Endometrial microvascular endothelial cells (primary cell): Measurements from ENCODE around the gene MRPS2. TPM values are rescaled to one million over a fixed set of nuclear protein-coding genes. Genes with fewer than 3 reads are reported as not detected.

ENCODE experiments used
- in situ Hi-C: cut with HindIII; loops from 2 replicates; pipeline ENCODE4 v1.10.0; 2017; ENCODE audit warnings: low sequenced_read_pairs, low pct_unique_long_range_greater_than_20kb; ENCODE audit errors: inconsistent ontology term
- total RNA-seq: library from RNA; depleted of rRNA; stranded (reverse); fragments of >200 nt; gene quantifications from one replicate; pipeline ENCODE4 v1.2.3, GENCODE V29; 2015; ENCODE audit errors: inconsistent ontology term

MRPS2 gene
- total RNA-seq, 1 donor from 2014 or later: 55.9 TPM

DNA sequence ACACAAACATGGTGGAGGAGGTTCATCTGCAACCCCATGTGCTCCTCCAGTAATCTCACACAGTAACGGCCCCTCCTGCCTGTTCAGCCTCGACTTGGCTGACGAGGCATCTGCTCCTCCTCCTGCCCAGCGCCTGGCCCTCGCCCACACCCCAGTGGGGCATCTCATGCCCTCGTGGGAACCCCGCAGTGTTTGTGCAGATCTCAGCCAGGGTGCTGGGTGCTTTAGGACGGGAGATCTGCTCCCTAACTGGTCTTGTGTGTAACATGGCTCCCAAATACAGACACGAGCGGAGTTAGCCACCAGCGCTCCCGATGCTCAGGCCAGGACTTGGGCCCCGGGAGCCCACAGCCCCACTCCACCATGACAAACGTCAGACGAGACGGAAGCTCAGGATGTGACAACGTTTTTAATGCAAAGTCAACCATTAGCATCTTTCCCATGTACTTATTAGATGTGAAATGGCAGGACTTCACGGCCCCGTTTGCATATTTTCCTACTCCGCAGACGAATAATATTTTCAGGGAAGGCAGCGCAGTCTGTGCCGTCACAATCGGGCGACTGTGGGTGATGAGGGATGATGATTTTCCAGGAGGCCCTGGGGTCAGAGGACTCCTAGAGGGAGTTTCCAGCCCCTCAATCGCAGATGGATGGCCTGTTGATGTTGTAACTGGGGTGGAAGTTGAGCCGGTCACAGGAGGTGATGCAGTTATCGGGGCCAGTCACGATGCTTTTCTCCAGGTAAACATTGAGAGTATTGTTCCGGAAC lies 5.5 kb upstream of the MRPS2 start:
- in situ Hi-C loops: no loop called here

DNA sequence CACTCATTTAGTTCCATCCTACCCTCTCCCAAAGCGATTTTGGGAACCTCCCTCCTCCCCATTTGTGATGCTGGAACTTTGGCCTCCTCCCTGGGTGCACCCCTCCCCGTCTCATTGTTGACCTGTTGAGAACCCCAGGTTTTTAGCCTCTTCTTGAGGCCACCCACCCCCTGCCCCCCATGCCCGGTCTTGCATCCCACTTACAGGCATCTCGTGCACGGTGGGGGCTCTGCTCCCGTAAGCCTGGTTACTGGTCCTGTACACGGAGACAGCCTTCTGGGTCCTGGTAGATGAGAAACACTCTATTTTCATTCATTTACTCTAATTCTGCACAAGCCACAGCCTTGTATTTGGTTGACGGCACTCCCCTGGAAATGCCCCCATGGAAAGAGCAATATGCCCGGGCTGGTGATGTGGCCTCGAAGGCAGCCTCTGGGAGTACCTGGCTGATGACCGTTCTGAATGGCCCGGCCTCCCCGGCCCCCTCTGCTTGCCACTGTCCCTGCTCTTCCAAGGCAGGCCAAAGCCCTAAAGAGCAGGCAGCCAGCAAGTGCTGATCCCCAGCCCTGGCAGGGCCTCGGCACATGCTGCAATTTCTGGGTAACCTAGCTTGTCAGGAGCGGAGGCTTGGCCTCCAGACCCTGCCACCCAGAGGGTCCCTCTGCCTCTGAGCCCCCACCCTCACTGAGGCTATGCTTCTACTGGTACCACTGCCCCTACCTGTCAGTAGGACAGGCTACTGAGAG lies 1.9 kb upstream of the MRPS2 start:
- in situ Hi-C loops: no loop called here

DNA sequence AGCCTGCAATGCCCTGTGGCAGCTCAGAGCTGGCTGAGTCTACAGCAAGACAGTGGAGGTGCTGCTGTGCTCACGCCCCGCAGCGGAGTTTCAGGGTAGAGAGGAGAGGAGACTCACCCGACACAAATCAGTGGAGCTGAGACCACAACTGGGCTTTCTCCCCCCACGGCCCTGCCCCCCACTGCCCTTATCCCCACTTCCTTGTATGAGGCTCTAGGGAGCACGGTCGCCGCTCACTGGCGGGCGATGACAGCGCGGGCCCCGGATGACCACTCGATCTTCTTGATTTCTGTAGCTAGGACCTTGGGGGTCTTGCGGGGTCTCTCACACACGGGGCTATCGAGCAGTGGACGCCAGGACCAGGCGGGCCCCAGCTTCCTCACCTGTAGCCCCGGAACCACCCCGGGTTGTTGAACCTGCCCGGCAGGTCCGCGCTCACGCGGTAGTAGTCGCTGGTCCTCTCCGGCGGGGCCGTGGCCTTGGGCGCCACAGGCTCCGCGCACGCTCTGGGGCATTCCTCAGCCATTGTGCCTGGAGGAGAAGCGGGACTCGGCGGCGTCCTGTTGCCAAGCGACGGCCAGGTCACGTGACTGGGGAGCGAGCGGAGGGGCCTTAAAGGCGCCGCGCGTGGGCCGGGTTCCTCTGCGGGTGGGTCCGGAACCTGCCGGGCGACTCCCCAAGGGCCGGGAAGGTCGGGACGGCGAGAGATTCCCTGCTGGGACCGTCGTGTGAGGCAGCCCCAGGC lies 984 bp upstream of the MRPS2 start:
- in situ Hi-C loops: no loop called here

DNA sequence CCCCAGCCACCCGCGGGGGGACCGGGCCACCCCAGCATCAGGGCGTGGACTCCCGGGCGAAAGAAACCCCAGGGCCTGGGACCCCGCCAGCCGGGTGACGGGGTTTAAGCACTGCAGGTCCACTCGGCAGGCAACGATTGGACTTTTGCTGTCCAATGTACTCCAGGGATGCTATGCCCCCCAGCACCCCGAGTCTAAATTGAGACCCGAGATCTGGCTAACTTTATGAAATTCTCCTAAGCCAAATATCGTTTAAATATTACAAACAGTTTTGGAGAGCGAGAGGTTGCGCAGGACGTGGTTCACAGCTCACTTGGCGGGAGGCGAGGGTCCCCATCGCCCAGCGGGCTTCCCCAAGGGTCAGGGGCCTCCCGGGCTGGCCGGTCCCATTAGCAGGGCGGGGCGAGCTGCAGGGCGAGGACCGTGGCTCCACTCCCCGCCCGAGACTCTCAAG lies 384 bp upstream of the MRPS2 start:
- in situ Hi-C loops: no loop called here

DNA sequence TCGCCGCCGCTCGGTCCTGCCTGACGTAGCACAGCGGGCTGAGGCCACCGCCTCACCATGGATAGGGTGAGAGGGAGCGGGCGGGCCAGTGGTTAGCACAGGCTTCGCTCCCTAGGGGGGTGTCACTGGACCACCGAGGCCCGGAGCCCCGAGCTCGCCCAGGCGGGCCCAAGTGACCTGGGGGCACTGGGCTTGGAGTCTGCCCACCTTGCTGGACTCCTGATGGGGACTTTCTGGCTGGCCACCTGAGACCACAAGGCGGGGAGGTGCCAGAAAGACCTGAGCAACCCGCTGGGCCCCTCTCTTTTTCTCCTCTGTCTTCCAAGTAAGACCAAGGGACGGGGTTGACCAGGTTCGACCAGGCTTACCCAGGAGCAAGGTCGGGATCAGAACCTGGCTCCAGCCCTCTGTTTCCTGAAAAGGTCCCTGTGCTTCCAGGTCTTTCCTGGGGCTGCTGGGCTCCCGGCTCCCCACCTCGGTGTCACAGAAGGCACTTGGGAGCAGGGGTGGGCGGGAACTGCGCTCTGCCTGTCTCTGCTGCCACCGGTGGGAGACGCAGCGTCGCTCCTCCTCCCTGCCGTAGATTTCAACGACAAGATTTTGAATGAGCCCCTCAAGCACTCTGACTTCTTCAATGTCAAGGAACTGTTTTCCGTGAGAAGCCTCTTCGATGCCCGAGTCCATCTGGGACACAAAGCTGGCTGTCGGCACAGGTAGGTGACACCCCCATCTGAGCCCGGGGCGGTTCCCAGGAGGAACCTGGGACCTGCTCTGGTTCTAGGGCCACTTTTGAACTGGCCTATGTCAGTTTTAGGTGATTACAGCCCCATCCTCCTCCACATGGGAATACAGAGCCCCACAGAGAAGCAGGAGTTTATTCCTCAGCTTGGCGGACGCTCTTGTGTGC lies 1.0 kb downstream of the MRPS2 start:
- in situ Hi-C loops: no loop called here

DNA sequence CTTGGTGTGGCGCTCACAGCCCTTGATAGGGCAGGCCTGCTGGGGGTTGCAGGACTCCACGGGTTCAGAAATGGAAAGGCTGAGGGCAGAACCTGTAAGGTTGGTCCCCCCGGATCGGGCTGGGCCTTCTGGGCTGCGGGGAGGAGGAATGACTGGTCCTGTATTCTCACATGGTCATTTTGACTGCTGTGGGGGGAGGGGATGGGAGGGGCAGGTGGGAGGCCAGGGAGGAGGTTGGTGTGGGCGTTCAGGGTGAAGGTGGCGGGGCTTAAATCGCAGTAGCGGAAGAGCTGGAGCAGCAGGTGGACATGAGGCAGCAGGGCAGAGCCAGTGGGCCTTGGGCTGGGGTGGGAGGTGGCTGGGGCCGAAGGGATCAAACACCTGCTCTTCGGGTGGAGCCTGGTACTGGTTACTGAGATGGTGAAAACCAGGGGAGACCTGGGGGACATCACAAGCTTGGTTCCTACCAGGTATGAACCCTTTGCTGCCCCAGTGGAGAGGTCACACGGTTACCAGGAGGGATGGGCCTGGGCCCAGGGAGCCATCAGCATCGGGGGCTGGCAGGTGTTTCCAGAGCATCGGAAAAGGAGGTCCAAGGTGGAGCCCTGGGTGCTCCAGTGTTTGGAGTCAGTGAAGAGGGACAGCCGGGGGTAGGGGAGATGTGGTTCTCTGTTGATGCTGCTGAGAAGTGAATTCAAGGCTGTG lies 1.8 kb downstream of the MRPS2 start:
- in situ Hi-C loops: no loop called here

DNA sequence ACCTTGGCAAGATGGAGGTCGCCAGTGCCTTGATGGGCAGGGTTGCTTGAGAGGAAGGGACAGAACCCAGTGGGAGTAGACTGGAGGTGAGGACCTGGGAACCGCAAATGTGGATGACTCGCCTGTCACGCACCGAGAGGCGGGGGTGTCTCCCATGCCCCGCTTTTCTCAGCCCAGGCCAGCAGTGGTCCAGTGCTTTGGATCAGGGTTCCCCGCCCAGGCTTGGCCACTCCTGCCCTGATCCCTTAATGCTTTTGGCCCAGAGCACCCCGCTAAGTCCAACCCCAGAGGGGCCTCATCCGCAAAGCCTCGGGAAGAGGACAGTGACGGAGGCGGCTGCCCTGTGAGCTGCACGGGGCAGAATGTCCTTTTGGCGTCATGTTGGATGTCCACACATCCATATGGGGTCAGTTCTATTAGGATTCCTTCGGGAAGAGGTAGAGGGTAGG lies 2.4 kb downstream of the MRPS2 start:
- in situ Hi-C loops: no loop called here

DNA sequence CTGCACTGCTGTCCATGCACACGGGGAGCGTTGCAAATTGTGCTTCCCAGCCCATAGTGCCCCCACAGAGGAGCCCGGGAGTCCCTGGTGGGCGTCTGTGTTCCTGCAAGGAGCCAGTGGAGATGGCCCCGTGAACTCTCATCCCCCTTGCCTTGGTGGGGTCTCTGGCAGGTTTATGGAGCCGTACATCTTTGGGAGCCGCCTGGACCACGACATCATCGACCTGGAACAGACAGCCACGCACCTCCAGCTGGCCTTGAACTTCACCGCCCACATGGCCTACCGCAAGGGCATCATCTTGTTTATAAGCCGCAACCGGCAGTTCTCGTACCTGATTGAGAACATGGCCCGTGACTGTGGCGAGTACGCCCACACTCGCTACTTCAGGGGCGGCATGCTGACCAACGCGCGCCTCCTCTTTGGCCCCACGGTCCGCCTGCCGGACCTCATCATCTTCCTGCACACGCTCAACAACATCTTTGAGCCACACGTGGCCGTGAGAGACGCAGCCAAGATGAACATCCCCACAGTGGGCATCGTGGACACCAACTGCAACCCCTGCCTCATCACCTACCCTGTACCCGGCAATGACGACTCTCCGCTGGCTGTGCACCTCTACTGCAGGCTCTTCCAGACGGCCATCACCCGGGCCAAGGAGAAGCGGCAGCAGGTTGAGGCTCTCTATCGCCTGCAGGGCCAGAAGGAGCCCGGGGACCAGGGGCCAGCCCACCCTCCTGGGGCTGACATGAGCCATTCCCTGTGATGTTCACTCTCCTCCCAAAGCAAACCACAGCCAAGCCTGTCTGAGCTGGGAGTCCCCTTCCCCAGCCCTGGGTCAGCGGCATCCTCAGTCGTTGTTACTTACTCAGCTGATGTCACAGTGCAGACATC lies 3.1 kb downstream of the MRPS2 start:
- in situ Hi-C loops: no loop called here

DNA sequence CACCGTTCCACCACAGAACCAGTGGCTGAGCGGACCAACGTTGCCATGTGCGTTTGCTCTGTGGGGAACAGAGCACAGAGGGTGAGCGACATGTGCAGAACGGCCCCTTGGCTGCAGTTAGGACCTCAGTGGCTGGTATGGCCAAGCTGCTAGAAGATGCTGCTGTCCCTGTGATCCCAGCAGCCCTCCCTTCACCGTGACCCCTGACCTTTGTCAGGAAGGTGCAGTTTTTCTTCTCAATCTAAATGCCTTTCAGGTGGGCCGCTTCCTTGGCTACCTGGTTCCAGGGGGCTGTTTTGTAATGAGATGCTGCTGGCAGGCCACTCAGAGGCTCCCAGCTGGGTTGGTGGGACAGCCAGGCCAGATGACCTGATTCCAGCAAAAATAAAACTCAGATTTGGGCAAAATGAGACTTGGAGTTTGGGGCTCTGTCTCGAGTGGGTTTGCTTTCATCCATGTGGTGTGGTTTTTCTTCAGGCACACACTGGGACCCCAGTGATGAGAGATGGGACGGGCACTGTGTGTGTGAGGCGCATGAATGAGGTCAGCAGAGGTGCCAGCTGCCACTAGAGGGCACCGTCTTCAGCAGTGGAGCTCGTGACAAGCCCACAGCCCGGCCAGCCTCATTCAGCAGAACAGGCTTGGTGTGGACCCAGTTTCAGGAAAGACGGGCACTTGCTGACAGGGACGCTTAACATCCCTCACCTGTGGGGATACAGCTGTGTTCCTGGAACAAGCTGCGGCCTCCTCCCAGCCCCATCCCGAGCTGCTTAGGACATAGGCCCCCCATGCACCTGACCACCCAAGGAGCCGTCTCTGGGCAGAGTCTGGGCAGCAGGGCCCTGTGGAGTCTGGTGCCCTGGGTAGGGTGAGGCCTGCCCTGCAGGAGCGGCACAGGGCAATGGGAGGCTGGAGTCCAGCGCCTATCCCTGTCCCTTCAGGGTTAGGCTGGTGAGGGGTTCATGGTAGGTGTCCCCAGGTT lies 4.1 kb downstream of the MRPS2 start:
- in situ Hi-C loops: no loop called here

DNA sequence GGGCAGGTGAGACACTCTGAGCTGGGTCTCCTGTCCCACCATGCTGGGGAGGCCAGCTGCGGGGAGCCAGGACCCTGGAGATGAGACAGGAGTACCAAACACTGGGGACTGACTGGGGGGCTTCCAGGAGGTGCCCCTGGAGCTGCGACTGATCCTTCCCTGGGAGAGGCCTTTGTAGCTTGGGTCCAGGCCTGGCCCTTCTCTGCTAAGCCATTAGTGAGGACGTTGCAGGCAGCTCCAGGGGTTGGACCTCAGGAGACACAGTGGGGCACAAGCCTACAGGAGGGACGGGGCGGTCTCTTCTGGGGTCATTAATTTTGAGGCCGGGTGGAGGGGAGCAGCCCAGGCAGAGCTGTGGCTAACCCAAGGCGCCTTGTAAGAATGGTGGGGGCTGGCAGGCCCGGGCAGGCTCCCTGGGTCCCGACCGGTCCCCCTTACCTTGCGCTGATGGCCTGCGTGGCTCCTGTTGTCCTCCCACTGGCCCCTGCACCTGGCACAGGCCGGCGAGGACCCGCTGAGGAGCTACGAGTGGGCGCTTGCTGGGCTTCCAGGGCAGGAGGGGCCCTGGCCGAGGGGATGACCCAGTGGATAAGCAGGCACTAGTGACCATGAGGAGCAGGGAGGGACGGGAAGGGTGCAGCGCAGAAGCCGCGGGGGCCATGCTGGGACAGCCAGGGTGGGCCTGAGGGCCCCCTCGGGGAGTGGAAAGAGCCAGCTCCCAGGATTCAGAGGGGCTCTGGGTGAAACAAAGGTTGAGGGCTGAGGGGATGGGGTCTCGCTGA lies 5.1 kb downstream of the MRPS2 start:
- in situ Hi-C loops: no loop called here

DNA sequence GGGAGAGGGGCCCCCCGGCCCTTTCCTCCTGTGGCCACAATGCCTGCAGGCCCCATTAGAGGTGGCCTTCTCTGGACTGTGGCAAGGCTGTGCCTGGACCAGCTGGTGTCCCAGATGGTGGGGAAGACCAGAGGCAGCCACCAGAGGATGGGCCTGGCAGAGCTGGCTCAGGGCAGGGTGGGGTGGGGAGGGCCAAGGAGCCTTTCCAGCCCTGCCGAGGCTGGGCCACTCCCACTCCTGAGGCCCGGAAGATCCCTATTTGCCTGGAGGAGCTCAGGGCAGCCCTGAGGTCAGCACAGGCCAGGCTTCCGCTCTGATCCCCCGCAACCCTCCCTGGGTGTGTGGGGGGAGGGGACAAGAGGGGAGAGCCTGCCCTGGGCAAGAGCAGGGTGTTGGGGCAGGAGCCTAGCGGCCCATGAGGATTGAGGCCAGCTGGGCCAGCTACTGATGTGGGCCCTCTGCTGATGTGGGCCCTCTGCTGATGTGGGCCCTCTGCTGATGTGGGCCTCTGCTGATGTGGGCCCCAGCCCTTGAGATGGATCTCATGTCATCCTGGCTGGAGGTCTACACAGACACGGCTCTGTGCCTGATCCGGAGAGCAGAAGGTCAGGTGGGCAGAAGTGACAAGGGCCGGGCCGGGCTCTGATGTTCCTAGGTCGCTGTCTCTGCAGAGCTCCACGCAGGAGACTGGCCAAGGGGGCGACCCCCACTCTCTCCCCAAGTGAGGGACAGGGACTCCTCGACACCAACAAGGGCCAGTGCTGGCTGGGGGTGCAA lies 6.0 kb downstream of the MRPS2 start:
- in situ Hi-C loops: no loop called here

DNA sequence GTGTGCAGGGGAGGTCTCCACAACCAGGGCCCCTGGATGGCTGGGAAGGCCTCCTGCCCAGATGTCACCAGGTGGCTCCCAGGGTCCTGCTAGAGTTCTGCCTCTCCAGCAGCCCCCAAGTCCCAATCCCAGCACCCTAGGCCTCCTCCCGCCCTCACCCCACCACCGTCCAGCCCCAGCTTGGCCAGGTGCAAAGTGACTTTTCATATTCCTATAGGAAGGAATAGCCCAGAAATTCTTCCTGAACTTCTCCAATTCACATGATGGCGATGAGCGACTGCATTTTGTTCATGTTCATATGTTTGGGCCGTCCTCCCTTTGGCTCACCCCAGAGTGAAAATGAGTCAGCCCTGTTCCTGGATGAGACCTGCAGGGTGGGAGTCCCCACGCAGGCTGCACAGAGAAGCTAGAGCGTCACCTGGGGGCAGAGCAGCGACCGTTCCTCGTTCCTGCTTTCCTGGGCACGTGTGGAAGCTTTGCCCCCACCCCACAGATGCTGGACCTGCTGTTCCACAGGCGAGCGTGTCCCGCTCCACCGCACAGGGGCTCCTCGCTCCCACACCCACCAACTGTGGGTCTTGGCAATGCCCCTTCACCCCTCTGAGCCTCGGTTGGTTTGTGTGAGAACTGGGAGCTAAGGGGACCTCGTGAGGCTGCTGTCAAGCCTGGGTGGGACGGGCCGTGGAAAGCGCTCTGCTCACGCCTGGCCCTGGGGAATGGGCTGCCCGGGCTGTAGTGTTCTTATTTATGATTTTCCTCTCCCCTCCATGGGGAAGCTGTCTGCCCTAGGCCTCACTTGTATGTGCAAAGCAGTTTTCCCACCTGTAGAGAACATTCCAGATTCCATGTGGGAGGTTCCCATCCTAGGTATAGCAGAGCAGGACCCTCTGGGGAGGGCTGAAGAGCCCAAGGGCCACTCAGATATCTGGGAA lies 6.9 kb downstream of the MRPS2 start:
- in situ Hi-C loops: no loop called here

DNA sequence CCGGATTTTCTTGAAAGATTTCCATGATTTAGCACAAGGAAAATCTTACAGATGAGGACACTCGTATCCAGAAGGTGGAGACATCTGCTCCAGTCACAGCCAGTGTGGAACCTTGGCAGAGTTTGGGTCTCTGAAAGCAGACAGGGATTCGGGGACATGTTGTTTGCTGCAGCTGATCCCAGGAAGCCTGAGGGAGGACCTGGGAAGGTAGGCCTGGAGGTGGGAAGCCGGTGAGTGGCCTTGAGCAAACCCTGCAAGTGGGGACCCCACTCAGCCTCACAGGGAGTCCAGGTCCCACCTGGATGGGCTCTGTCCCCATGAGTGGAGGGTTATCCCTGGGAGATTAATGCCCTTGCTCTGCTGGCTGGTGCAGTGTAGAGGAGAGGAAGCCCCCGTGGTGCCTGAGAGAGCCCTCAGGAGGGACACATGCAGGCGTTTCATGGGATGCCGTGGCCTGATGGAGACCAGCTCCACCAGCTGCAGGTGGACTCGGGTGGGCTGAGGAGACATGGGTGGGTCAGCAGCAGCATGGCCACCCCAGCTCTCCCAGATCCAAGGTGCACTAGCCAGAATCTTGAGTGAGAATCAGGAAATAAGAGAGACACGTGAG lies 7.8 kb downstream of the MRPS2 start:
- in situ Hi-C loops: no loop called here
